HCT116 (cell line): ENCODE measurements around the gene METTL24. TPM values are rescaled to one million over a fixed set of nuclear protein-coding genes. Genes with fewer than 3 reads are reported as not detected.

Source experiments
- ATAC-seq: fragments of 200-7000 bp; cut with Tn5 transposase; 2 replicates; pipeline ENCODE4 v1.9.1; 2020; ENCODE audit warnings: mild to moderate bottlenecking, moderate library complexity
- BruUV-seq: library from RNA; stranded (reverse); fragments of 400-500 nt; replicated peaks from 2 replicates; lab custom pipeline; 2021; lab: Mats Ljungman, UMichigan
- CTCF ChIA-PET: fragments of 300-600 bp; sonication (Branson Sonifier 250); formaldehyde crosslinking; loops from one replicate; lab custom pipeline; 2021; ENCODE audit warnings: antibody characterized with exemption; lab: Charles Lee
- POLR2A ChIA-PET: fragments of 300-600, 350-600 bp; sonication (Branson Sonifier 250); formaldehyde crosslinking; loops from one replicate; lab custom pipeline; 2021; ENCODE audit warnings: antibody characterized with exemption; lab: Charles Lee
- RAD21 ChIA-PET, 2 experiments: fragments of 300-600 bp; sonication (Branson Sonifier 250); formaldehyde crosslinking; loops; one replicate each; lab custom pipeline; 2023; ENCODE audit warnings: low total read pairs in 2 of 2; ENCODE audit not compliant: uncharacterized antibody in 2 of 2, unreplicated experiment in 2 of 2, low non-redundant PET in 1 of 2; lab: Charles Lee
- DNase-seq: peaks from one replicate; pipeline ENCODE4 v3.0.0-alpha.2; 2010; ENCODE audit warnings: low read depth, low spot score
- H2AFZ ChIP-seq: fragments of 200-600 bp; shearing (Covaris generic), sonication (generic); 2 replicates; pipeline ENCODE4 v1.6.1; 2017; ENCODE audit warnings: low read depth, mixed run types, mixed read lengths, antibody characterized with exemption, low read length; ENCODE audit not compliant: poor library complexity, severe bottlenecking
- H3K27ac ChIP-seq: 2 replicates; pipeline ENCODE4 v1.5.1; 2012; ENCODE audit warnings: low read depth, low read length
- H3K27me3 ChIP-seq: fragments of 200-600 bp; sonication (generic); 2 replicates; pipeline ENCODE4 v1.6.1; 2016; ENCODE audit warnings: mixed run types, low read length, mixed read lengths; ENCODE audit not compliant: insufficient read depth
- H3K36me3 ChIP-seq, 2 experiments: fragments of 200-500 bp in 1 of 2; fragments of 200-600 bp in 1 of 2; sonication (Bioruptor generic) in 1 of 2; sonication (generic) in 1 of 2; 2 replicates each; pipeline versions ENCODE4 v1.5.1 to v1.6.1; 2014 to 2016; ENCODE audit warnings: low read length in 2 of 2, inconsistent platforms in 1 of 2, mixed read lengths in 1 of 2, mixed run types in 1 of 2; ENCODE audit not compliant: insufficient read depth in 2 of 2, control insufficient read depth in 1 of 2
- H3K4me1 ChIP-seq, 2 experiments: fragments of 200-600 bp in 1 of 2; sonication (generic) in 1 of 2; 2 replicates each; pipeline versions ENCODE4 v1.5.1 to v1.6.1; 2012 to 2017; ENCODE audit warnings: low read length in 2 of 2, inconsistent platforms in 1 of 2, mild to moderate bottlenecking in 1 of 2, mixed read lengths in 1 of 2, mixed run types in 1 of 2, moderate library complexity in 1 of 2; ENCODE audit not compliant: insufficient read depth in 2 of 2, control insufficient read depth in 1 of 2
- H3K4me2 ChIP-seq: fragments of 200-600 bp; sonication (generic); 2 replicates; pipeline ENCODE4 v1.6.1; 2017; ENCODE audit warnings: mixed run types, low read length, mixed read lengths
- H3K4me3 ChIP-seq, 2 experiments: fragments of 200-600 bp in 1 of 2; sonication (generic) in 1 of 2; replicated peaks in 1 of 2; 2 replicates each; pipeline ENCODE4 v1.5.1; 2011 to 2016; ENCODE audit warnings: low read length in 2 of 2, control low read depth in 1 of 2, low read depth in 1 of 2, mild to moderate bottlenecking in 1 of 2, mixed read lengths in 1 of 2, mixed run types in 1 of 2
- H3K79me2 ChIP-seq: fragments of 200-600 bp; sonication (generic); 2 replicates; pipeline ENCODE4 v1.6.1; 2017; ENCODE audit warnings: mild to moderate bottlenecking, mixed run types, low read length, moderate library complexity, mixed read lengths; ENCODE audit not compliant: insufficient read depth
- H3K9ac ChIP-seq: fragments of 200-600 bp; sonication (generic); 2 replicates; pipeline ENCODE4 v1.6.1; 2016; ENCODE audit warnings: low read length, mixed read lengths
- H3K9me2 ChIP-seq: fragments of 200-600 bp; sonication (generic), shearing (Covaris generic); 2 replicates; pipeline ENCODE4 v1.6.1; 2017; ENCODE audit warnings: mixed run types, mild to moderate bottlenecking, moderate library complexity; ENCODE audit not compliant: insufficient read depth
- H3K9me3 ChIP-seq, 2 experiments: fragments of 200-500 bp in 1 of 2; fragments of 200-600 bp in 1 of 2; sonication (Bioruptor generic) in 1 of 2; sonication (generic) in 1 of 2; 2 replicates each; pipeline ENCODE4 v1.6.1; 2014 to 2017; ENCODE audit warnings: low read length in 2 of 2, mixed read lengths in 2 of 2, inconsistent platforms in 1 of 2, low read depth in 1 of 2, mild to moderate bottlenecking in 1 of 2, mixed run types in 1 of 2, moderate library complexity in 1 of 2; ENCODE audit not compliant: control insufficient read depth in 1 of 2, insufficient read depth in 1 of 2
- H4K20me1 ChIP-seq: fragments of 200-600 bp; sonication (generic), shearing (Covaris generic); 2 replicates; pipeline ENCODE4 v1.6.1; 2017; ENCODE audit warnings: mixed run types, mild to moderate bottlenecking, moderate library complexity; ENCODE audit not compliant: insufficient read depth
- CBX3 ChIP-seq: IDR thresholded peaks from 2 replicates; pipeline ENCODE4 v1.6.1; 2012; ENCODE audit warnings: low read depth
- EGR1 ChIP-seq: IDR thresholded peaks from 2 replicates; pipeline ENCODE4 v1.6.1; 2012; ENCODE audit warnings: low read depth
- ELF1 ChIP-seq: IDR thresholded peaks from 2 replicates; pipeline ENCODE4 v1.6.1; 2012; ENCODE audit warnings: low read depth, borderline replicate concordance
- EZH2 ChIP-seq: fragments of 200-600 bp; sonication (generic); IDR thresholded peaks from 2 replicates; pipeline ENCODE4 v1.6.1; 2017; ENCODE audit warnings: antibody characterized with exemption, mixed run types
- POLR2A ChIP-seq: IDR thresholded peaks from 2 replicates; pipeline ENCODE4 v1.7.0; 2011; ENCODE audit warnings: borderline replicate concordance; ENCODE audit not compliant: insufficient read depth, insufficient read length; ENCODE audit errors: extremely low read depth
- POLR2AphosphoS5 ChIP-seq: IDR thresholded peaks from 2 replicates; pipeline ENCODE4 v1.6.1; 2011; ENCODE audit warnings: mild to moderate bottlenecking, low read depth, low read length, moderate library complexity
- REST ChIP-seq: IDR thresholded peaks from 2 replicates; pipeline ENCODE4 v1.6.1; 2012; ENCODE audit warnings: low read depth
- SP1 ChIP-seq: IDR thresholded peaks from 2 replicates; pipeline ENCODE4 v1.6.1; 2012; ENCODE audit warnings: low read depth
- SRF ChIP-seq: IDR thresholded peaks from 2 replicates; pipeline ENCODE4 v1.6.1; 2012; ENCODE audit warnings: low read depth
- TCF7L2 ChIP-seq: IDR thresholded peaks from 2 replicates; pipeline ENCODE4 v1.7.0; 2011; ENCODE audit warnings: borderline replicate concordance, inconsistent platforms; ENCODE audit not compliant: insufficient read depth, insufficient read length; ENCODE audit errors: extremely low read depth
- YY1 ChIP-seq: IDR thresholded peaks from 2 replicates; pipeline ENCODE4 v1.6.1; 2011; ENCODE audit warnings: low read length, low read depth, moderate library complexity, mild to moderate bottlenecking; ENCODE audit not compliant: insufficient replicate concordance; ENCODE audit errors: extremely low read depth
- ZFX ChIP-seq: fragments of 450-650 bp; IDR thresholded peaks from 2 replicates; pipeline ENCODE4 v1.6.1; 2017
- intact Hi-C: fragments of 100-400 bp; cut with micrococcal nuclease; formaldehyde crosslinking; loops from 2 replicates; pipeline ENCODE4 v1.10.0; 2022
- total RNA-seq: library from RNA; stranded (reverse); gene quantifications from one replicate; pipeline ENCODE4 v1.2.1, GENCODE V29; 2021; ENCODE audit not compliant: unreplicated experiment
- TF ChIP-seq, protein P1 (sequence below), 3 experiments: fragments of 200-600 bp in 1 of 3; sonication (generic) in 1 of 3; IDR thresholded peaks in 2 of 3; conservative IDR thresholded peaks in 1 of 3; 2 replicates each; pipeline ENCODE4 v1.5.1; 2012 to 2017; ENCODE audit warnings: low read depth in 2 of 3, low read length in 2 of 3, antibody characterized with exemption in 1 of 3, borderline replicate concordance in 1 of 3, control low read depth in 1 of 3, mild to moderate bottlenecking in 1 of 3, mixed read lengths in 1 of 3, mixed run types in 1 of 3, moderate library complexity in 1 of 3; ENCODE audit not compliant: insufficient read depth in 1 of 3
- TF ChIP-seq, protein P2 (sequence below): IDR thresholded peaks from 2 replicates; pipeline ENCODE4 v1.6.1; 2012

The METTL24 gene
- total RNA-seq, 1 experiment from 2014 or later, result not detected

DNA sequence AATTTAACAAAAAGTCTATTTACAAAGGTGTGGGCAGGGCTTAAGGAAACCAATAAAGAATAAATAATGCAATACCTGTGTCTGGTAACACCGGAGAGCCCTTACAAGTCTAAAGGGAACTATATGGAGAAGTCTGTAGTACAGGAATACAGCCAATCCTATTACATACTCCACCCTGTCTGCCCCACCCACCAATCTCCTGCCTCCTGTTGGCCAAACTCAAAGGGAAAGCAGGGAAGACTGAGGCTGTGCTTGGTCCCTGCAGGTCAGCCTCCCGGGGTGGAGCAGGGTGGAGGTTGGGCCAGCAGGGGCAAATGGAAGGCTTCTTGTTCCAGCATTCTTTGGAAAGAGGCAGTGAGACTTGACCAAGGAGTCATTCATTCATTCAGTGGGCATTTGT, 31.5 kb downstream of the METTL24 start:
- Histone ChIP-seq H3K9ac (no peak overlapping the region), H3K4me1 (no peaks in the 10 kb centered on the region)
- TF ChIP-seq, protein P1, sequence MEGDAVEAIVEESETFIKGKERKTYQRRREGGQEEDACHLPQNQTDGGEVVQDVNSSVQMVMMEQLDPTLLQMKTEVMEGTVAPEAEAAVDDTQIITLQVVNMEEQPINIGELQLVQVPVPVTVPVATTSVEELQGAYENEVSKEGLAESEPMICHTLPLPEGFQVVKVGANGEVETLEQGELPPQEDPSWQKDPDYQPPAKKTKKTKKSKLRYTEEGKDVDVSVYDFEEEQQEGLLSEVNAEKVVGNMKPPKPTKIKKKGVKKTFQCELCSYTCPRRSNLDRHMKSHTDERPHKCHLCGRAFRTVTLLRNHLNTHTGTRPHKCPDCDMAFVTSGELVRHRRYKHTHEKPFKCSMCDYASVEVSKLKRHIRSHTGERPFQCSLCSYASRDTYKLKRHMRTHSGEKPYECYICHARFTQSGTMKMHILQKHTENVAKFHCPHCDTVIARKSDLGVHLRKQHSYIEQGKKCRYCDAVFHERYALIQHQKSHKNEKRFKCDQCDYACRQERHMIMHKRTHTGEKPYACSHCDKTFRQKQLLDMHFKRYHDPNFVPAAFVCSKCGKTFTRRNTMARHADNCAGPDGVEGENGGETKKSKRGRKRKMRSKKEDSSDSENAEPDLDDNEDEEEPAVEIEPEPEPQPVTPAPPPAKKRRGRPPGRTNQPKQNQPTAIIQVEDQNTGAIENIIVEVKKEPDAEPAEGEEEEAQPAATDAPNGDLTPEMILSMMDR (IDR thresholded peaks at IDR 0.05 in 2 of 3, conservative IDR thresholded peaks at IDR 0.05 in 1 of 3; ENCODE audit: borderline replicate concordance in 1 of 3, insufficient read depth in 1 of 3, low read depth in 2 of 3, low read length in 2 of 3), result 0 out of 6 replicates have a peak, but pooled peaks of 1 of the 3 experiments have one; percentile 2
- no peak for TF ChIP-seq CBX3
- TF ChIP-seq, all 23 proteins: peak for 1
- intact Hi-C loops, result no loop called here
- ChIA-PET CTCF (no interaction called here), RAD21 (no interaction called here), POLR2A (no interaction called here)
- H3K4me2 ChIP-seq, result no peak overlapping the region
- no TSS peak for BruUV-seq
- no peaks in the 10 kb centered on the region for H4K20me1 ChIP-seq
- H3K36me3 ChIP-seq, result no peaks in the 10 kb centered on the region
- ATAC-seq (peak; percentile 64), DNase-seq (no peak)
- no peak overlapping the region for H3K27ac ChIP-seq
- H3K79me2 ChIP-seq, result no peaks in the 10 kb centered on the region
- H3K27me3 ChIP-seq, result no peaks in the 10 kb centered on the region
- no peak overlapping the region for H2AFZ ChIP-seq
- no peak overlapping the region for H3K4me3 ChIP-seq
- H3K9me2 ChIP-seq, result no peaks in the 10 kb centered on the region
- no peaks in the 10 kb centered on the region for H3K9me3 ChIP-seq

GRCh38 chr6:110326057-110326456, 32.1 kb downstream of the METTL24 start:
- Histone ChIP-seq H3K36me3 (no peaks in the 10 kb centered on the region), H4K20me1 (no peaks in the 10 kb centered on the region), H3K4me2 (no peak overlapping the region), H3K9ac (no peak overlapping the region), H3K4me3 (no peak overlapping the region), H3K9me2 (no peaks in the 10 kb centered on the region), H3K4me1 (no peaks in the 10 kb centered on the region), H2AFZ (no peak overlapping the region), H3K9me3 (no peaks in the 10 kb centered on the region), H3K27ac (no peak overlapping the region), H3K79me2 (no peaks in the 10 kb centered on the region), H3K27me3 (no peaks in the 10 kb centered on the region)
- RAD21 ChIA-PET, result no interaction called here
- TF ChIP-seq ZFX, result no peak
- no peak for TF ChIP-seq SP1
- no peak for TF ChIP-seq YY1
- TF ChIP-seq POLR2AphosphoS5, result no peak
- TF ChIP-seq TCF7L2, result no peak
- TF ChIP-seq, protein P2, sequence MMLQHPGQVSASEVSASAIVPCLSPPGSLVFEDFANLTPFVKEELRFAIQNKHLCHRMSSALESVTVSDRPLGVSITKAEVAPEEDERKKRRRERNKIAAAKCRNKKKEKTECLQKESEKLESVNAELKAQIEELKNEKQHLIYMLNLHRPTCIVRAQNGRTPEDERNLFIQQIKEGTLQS, result no peak
- TF ChIP-seq EZH2, result no peak
- no peak for TF ChIP-seq REST
- no peak for TF ChIP-seq EGR1
- no peak for TF ChIP-seq CBX3
- no peak for TF ChIP-seq SRF
- TF ChIP-seq POLR2A, result no peak
- no peak for TF ChIP-seq ELF1
- intact Hi-C loops, result no loop called here
- DNase-seq (no peak), ATAC-seq (no peak)
- BruUV-seq, result no TSS peak
- CTCF ChIA-PET, result no interaction called here
- POLR2A ChIA-PET, result no interaction called here
